Caco-2 (cell line): ENCODE measurements around the gene TBX4. TPM values are rescaled to one million over a fixed set of nuclear protein-coding genes. Genes with fewer than 3 reads are reported as not detected.

ENCODE experiments used
- BruUV-seq: library from RNA; stranded (reverse); fragments of 400-500 nt; replicated peaks from 2 replicates; lab custom pipeline; 2021; lab: Mats Ljungman, UMichigan
- CTCF ChIA-PET: fragments of 300-600 bp; sonication (Branson Sonifier 250); formaldehyde crosslinking; loops from one replicate; lab custom pipeline; 2022; ENCODE audit warnings: antibody characterized with exemption; lab: Charles Lee
- POLR2A ChIA-PET: fragments of 300-600 bp; sonication (Branson Sonifier 250); formaldehyde crosslinking; loops from one replicate; lab custom pipeline; 2022; ENCODE audit warnings: antibody characterized with exemption; lab: Charles Lee
- DNase-seq, 2 experiments: peaks; one replicate each; pipeline versions ENCODE4 v3.0.0 to v3.0.0-alpha.2; 2020 to 2022
- H3K27me3 ChIP-seq: replicated peaks from 2 replicates; pipeline ENCODE4 v1.6.0; 2011; ENCODE audit warnings: low read length; ENCODE audit not compliant: control insufficient read depth, insufficient read depth
- H3K36me3 ChIP-seq: 2 replicates; pipeline ENCODE4 v1.5.1; 2011; ENCODE audit warnings: low read length; ENCODE audit not compliant: control insufficient read depth, insufficient read depth
- H3K4me1 ChIP-seq: fragments of 250-450 bp; sonication (Bioruptor Pico); 2 replicates; pipeline ENCODE4 v1.5.1; 2020; ENCODE audit warnings: mild to moderate bottlenecking
- H3K4me3 ChIP-seq: 2 replicates; pipeline ENCODE4 v1.5.1; 2011; ENCODE audit warnings: low read depth, mild to moderate bottlenecking, control low read depth, low read length
- H3K9me3 ChIP-seq: fragments of 250-450 bp; sonication (Bioruptor Pico); 2 replicates; pipeline ENCODE4 v1.5.1; 2020; ENCODE audit warnings: mild to moderate bottlenecking, moderate library complexity
- H3K27ac Mint-ChIP-seq: one replicate; pipeline ENCODE4 v1.8.0; 2022; ENCODE audit warnings: mixed read lengths; ENCODE audit not compliant: unreplicated experiment
- H3K27me3 Mint-ChIP-seq: one replicate; pipeline ENCODE4 v1.8.0; 2022; ENCODE audit warnings: mixed read lengths; ENCODE audit not compliant: insufficient read depth, unreplicated experiment
- H3K36me3 Mint-ChIP-seq: one replicate; pipeline ENCODE4 v1.8.0; 2022; ENCODE audit warnings: mild to moderate bottlenecking, mixed read lengths; ENCODE audit not compliant: insufficient read depth, unreplicated experiment
- H3K4me1 Mint-ChIP-seq: one replicate; pipeline ENCODE4 v1.8.0; 2022; ENCODE audit warnings: low read depth, mixed read lengths; ENCODE audit not compliant: unreplicated experiment
- H3K4me3 Mint-ChIP-seq: one replicate; pipeline ENCODE4 v1.8.0; 2022; ENCODE audit warnings: mild to moderate bottlenecking, moderate library complexity, mixed read lengths; ENCODE audit not compliant: unreplicated experiment
- H3K9me3 Mint-ChIP-seq: one replicate; pipeline ENCODE4 v1.8.0; 2022; ENCODE audit warnings: mixed read lengths; ENCODE audit not compliant: unreplicated experiment
- intact Hi-C: fragments of 100-400 bp; cut with micrococcal nuclease; formaldehyde crosslinking; loops from one replicate; pipeline ENCODE4 v1.10.0; 2022; ENCODE audit not compliant: unreplicated experiment
- total RNA-seq: library from RNA; stranded (reverse); gene quantifications from 2 replicates; pipeline ENCODE4 v1.2.3, GENCODE V29; 2022
- TF ChIP-seq, protein P1 (sequence below), 2 experiments: fragments of 200-600 bp in 1 of 2; IDR thresholded peaks; 1 replicate in 1 of 2; 2 replicates in 1 of 2; pipeline versions ENCODE4 v1.5.1 to v1.8.0; 2011 to 2022; ENCODE audit warnings: antibody characterized with exemption in 1 of 2, control low read depth in 1 of 2, inconsistent platforms in 1 of 2, low read depth in 1 of 2, low read length in 1 of 2, mild to moderate bottlenecking in 1 of 2, moderate library complexity in 1 of 2; ENCODE audit not compliant: insufficient read depth in 1 of 2, severe bottlenecking in 1 of 2, unreplicated experiment in 1 of 2

TBX4 gene
- total RNA-seq, 1 experiment from 2014 or later, result 2.5 TPM

DNA sequence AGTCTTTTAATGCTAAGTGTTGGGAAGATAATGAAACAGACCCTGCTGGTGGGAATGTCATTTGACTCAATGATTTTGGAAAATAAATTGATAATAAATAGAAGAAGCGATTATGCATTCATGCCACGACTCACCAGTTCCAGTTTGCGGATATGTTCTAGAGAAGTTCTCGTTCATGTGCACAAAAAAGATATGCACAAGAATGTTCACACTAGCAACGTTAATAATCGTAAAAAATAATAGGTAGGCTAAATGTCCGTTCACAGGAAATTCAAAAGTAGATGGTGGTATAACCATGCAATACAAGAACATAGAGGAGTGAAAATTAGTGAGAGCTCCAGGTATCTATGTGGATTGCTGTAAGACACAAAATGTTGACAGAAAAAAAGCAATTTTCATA lies 79.0 kb downstream of the TBX4 start:
- Histone ChIP-seq H3K4me1 (no peaks in the 10 kb centered on the region), H3K9me3 (no peaks in the 10 kb centered on the region), H3K36me3 (no peaks in the 10 kb centered on the region), H3K4me3 (no peak overlapping the region), H3K27me3 (no peaks in the 10 kb centered on the region)
- Mint-ChIP-seq H3K36me3 (no peaks in the 10 kb centered on the region), H3K27ac (no peak overlapping the region), H3K9me3 (no peaks in the 10 kb centered on the region), H3K4me3 (no peak overlapping the region), H3K4me1 (no peaks in the 10 kb centered on the region), H3K27me3 (peaks cover 3% of the 10 kb centered on the region)
- no peak for DNase-seq
- CTCF ChIA-PET, result no interaction called here
- POLR2A ChIA-PET, result no interaction called here
- intact Hi-C loops, result no loop called here
- BruUV-seq, result no TSS peak
- TF ChIP-seq, protein P1, sequence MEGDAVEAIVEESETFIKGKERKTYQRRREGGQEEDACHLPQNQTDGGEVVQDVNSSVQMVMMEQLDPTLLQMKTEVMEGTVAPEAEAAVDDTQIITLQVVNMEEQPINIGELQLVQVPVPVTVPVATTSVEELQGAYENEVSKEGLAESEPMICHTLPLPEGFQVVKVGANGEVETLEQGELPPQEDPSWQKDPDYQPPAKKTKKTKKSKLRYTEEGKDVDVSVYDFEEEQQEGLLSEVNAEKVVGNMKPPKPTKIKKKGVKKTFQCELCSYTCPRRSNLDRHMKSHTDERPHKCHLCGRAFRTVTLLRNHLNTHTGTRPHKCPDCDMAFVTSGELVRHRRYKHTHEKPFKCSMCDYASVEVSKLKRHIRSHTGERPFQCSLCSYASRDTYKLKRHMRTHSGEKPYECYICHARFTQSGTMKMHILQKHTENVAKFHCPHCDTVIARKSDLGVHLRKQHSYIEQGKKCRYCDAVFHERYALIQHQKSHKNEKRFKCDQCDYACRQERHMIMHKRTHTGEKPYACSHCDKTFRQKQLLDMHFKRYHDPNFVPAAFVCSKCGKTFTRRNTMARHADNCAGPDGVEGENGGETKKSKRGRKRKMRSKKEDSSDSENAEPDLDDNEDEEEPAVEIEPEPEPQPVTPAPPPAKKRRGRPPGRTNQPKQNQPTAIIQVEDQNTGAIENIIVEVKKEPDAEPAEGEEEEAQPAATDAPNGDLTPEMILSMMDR (IDR thresholded peaks at IDR 0.05; ENCODE audit: insufficient read depth in 1 of 2, low read depth in 1 of 2, low read length in 1 of 2, severe bottlenecking in 1 of 2, unreplicated experiment in 1 of 2), result no peak

DNA sequence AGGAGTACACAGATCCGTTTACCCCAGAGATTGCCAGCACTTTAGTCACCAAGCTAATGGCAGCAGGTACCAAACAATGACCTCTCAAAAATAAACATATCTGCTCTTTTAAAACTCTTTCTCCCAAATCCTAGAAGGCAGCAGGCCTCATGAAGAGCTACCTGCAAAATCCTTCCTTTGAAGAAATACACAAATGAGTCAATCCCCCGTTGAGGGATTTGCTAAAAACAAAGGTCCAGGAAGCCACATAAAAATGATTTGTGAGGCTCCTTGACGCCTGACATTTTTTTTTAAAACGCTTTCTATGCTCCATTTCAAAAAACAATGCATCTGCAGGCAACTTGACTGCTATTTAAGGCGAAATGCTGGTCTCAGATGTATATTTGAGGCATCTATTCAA lies 80.6 kb downstream of the TBX4 start:
- H3K4me3 ChIP-seq, result no peak overlapping the region
- no peaks in the 10 kb centered on the region for H3K36me3 ChIP-seq
- Mint-ChIP-seq H3K27ac (no peak overlapping the region), H3K4me1 (no peaks in the 10 kb centered on the region), H3K4me3 (no peak overlapping the region), H3K27me3 (no peaks in the 10 kb centered on the region), H3K9me3 (no peaks in the 10 kb centered on the region), H3K36me3 (no peaks in the 10 kb centered on the region)
- TF ChIP-seq, protein P1 (IDR thresholded peaks at IDR 0.05; ENCODE audit: insufficient read depth in 1 of 2, low read depth in 1 of 2, low read length in 1 of 2, severe bottlenecking in 1 of 2, unreplicated experiment in 1 of 2), result no peak
- ChIA-PET CTCF (no interaction called here), POLR2A (no interaction called here)
- intact Hi-C loops, result no loop called here
- H3K4me1 ChIP-seq, result no peaks in the 10 kb centered on the region
- H3K9me3 ChIP-seq, result no peaks in the 10 kb centered on the region
- no TSS peak for BruUV-seq
- DNase-seq, result no peak
- no peaks in the 10 kb centered on the region for H3K27me3 ChIP-seq

DNA sequence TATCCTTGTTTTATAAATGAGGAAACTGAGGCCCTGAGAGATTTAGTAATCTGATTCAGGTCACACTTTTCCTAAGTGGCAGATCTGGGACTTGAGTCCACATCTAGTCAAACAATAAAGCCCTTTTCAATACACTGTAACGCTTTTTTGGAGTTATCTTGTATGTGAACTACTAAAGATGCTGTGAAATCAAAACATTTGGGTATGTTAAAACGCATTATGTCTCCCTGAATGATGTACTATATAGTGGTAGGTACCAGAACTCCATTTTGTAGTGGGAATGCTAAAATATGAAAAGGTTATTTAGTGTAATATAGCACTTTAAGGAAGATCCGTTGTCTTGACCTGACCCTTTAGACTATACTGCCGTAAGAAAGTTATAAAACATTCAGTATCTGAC lies 81.6 kb downstream of the TBX4 start:
- no TSS peak for BruUV-seq
- H3K4me1 ChIP-seq, result no peaks in the 10 kb centered on the region
- H3K9me3 ChIP-seq, result no peaks in the 10 kb centered on the region
- DNase-seq, result no peak
- Mint-ChIP-seq H3K36me3 (no peaks in the 10 kb centered on the region), H3K4me3 (no peak overlapping the region), H3K9me3 (no peaks in the 10 kb centered on the region), H3K27me3 (no peaks in the 10 kb centered on the region), H3K27ac (no peak overlapping the region), H3K4me1 (no peaks in the 10 kb centered on the region)
- ChIA-PET POLR2A (no interaction called here), CTCF (no interaction called here)
- no peaks in the 10 kb centered on the region for H3K36me3 ChIP-seq
- TF ChIP-seq, protein P1 (IDR thresholded peaks at IDR 0.05; ENCODE audit: insufficient read depth in 1 of 2, low read depth in 1 of 2, low read length in 1 of 2, severe bottlenecking in 1 of 2, unreplicated experiment in 1 of 2), result no peak
- intact Hi-C loops, result no loop called here
- no peaks in the 10 kb centered on the region for H3K27me3 ChIP-seq
- H3K4me3 ChIP-seq, result no peak overlapping the region
